ENCODE measurements around the gene COX7A1.

DNA sequence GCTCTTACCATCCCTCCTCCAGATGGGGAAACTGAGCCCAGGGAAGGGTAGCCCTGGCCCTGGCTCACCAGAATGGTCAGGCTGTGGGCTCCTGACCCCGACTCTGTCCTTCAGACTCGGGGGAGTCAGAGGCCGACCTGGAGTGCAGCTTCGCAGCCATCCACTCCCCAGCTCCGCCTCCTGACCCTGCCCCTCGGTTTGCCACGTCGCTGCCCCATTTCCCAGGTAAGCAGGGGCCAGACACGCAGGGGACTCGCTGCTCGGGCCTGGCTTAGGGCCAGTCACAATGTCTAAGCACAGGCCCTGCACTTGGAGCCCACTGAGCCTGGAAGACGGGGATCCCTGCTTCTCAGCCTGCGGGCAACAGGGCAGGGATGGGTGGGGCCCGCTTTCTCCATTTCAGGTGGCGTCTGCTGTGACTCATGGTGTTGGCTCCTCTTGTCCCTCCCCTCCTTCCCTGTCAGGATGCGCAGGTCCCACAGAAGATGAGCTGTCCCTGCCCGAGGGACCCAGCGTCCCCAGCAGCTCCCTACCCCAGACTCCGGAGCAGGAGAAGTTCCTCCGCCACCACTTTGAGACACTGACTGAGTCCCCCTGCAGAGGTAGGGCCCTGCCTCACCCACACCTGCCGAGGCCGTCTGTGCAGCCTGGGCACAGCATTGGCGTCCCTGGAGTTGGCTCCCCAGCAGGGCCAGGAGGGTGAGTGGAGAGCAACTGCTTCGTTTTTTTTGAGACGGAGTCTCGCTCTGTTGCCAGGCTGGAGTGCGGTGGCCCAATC lies 50.5 kb downstream of the COX7A1 start:
- no peak for TF ChIP-seq POLR2A (IDR thresholded peaks at IDR 0.05; ENCODE audit: low read length)
- no peak for TF ChIP-seq GATA1 (IDR thresholded peaks at IDR 0.05; ENCODE audit: low read depth, low read length)
